HG02870 (cell line): ENCODE measurements around the gene SEPTIN12.
"Not testable (repeated sequence)": the region's sequence is repeated elsewhere in the genome, so short reads cannot be mapped to it uniquely, and the experiment has no call there.

ENCODE experiments used
- ATAC-seq: cut with Tn5 transposase; IDR thresholded peaks from one replicate; pipeline ENCODE4 v1.9.1; 2021; ENCODE audit warnings: mild to moderate bottlenecking, moderate library complexity; ENCODE audit not compliant: unreplicated experiment

The SEPTIN12 gene

DNA sequence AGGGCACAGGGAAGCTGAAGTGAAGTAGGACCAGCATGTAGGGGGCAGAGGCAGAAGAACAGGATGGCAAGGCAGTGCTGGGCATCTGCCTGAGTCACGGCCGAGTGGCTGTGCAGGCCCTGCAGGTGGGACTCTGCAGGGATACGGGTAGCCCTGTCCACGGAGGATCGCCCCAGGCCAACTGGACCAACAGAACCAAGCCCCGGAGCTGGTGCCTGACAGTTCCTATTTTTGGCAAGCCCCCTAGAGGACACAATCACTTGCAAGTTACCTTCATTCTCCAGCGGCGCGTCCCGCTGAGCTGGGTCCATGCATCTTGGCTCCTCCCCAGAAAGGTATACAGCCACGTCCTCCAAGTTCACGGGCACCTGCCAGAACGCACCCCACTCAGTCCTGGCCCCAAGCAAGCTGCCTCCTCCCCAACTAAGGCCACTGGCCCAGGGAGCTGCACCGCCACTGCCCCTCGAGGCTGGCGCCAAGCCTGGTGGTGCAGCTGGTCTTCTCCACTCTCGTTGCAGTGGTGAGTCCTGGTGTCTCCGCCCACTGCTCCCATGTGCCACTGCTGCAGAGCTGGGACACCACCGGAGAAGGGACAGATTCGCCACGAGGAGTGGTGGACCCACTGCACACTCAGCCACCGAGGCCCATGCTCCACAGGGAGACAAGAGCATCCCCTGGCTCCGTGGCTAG lies 27.8 kb downstream of the SEPTIN12 start:
- no peak for ATAC-seq

- ATAC-seq = no peak
Measured at GRCh38 chr16:4755687-4756086, 32.5 kb downstream of the SEPTIN12 start.

GRCh38 chr16:4754865-4755264 lies 33.3 kb downstream of the SEPTIN12 start:
- no peak for ATAC-seq

DNA sequence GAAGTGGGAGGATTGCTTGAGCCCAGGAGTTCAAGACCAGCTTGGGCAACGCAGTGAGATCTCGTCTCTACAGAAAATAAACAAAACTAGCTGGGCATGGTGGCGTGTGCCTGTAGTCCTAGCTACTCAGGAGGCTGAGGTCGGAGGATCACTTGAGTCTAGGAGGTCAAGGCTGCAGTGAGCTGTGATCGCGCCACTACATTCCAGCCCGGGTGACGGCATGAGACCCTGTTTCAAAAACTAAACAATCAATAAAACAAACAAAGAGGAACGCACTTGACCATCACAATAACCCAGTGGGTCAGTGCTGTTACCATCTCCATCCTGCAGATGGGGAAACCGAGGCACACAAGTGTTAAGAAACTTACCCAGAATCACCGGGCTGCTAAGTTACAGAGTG lies 34.9 kb downstream of the SEPTIN12 start:
- ATAC-seq = no peak

DNA sequence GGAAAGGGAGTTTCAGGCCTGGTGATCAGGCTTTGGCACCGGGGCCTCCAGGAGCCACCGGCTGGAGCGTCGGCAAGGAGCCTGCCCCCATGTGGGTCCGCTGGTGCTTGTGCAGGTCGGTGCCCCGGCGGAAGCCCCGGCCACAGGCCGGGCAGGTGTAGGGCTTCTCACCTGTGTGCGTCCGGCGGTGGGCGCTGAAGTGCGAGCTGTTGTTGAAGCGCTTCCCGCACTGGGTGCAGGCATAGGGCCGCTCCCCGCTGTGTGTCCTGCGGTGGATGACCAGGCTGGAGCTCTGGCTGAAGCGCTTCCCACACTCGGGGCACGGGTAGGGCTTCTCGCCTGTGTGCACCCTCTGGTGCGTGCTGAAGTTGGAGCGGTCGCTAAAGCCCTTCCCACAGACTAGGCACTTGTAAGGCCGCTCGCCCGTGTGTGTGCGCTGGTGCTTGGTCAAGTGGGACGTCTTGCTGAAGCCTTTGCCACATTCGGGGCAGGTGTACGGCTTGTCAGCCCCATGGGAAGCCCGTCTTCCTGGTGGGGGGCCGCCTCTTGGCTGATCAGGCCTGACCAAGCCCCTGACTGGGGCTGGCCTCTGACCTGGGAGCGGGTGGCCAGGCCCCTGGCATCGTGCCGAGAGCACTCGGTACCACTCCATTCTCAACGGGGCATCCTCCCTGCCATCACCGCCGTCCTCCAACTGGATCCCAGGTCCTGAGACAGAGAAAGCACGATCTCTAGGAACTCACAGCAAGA lies 35.6 kb downstream of the SEPTIN12 start:
- no peak for ATAC-seq

DNA sequence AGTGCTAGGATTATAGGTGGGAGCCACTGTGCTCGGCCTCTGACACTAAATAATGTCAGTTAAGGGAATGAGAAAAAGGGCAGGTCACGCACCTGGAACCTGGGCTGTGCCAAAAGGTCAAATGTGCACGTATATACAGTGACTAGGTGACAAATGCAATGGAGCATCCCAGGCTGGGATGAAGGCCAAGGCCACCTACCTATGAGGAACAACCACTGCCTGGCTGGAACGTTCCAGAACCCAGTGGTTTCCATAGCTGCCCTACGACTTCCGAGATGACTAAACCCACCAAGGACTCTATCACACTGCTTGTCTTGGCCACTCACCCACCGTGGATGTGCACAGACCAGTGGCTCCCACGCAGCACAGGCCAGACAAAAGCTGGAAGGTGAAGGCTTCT lies 37.2 kb downstream of the SEPTIN12 start:
- no peak for ATAC-seq

DNA sequence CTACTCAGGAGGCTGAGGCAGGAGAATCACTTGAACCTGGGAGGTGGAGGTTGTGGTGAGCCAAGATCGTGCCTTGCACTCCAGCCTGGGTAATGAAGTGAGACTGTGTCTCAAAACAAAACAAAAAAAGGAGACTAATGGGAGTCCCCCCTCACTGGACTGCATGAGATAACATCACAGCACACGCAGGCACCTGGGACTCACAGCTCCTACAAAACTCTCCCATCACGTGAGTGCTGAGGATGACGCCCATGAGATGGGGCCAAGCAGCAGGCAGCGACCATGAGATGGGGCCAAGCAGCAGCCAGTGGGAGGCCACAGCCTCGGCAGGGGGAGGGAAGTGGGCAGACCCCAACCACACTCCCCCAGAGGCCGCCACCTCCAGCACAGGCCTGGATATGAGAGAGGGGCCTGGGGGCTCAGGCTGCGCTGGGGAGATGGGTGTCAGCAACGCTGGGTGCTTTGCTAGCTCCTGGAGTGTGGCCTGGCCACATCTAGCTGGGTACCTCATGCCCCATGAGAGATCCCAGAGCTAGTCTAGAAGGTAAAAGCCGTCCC lies 38.4 kb downstream of the SEPTIN12 start:
- ATAC-seq = no peak

DNA sequence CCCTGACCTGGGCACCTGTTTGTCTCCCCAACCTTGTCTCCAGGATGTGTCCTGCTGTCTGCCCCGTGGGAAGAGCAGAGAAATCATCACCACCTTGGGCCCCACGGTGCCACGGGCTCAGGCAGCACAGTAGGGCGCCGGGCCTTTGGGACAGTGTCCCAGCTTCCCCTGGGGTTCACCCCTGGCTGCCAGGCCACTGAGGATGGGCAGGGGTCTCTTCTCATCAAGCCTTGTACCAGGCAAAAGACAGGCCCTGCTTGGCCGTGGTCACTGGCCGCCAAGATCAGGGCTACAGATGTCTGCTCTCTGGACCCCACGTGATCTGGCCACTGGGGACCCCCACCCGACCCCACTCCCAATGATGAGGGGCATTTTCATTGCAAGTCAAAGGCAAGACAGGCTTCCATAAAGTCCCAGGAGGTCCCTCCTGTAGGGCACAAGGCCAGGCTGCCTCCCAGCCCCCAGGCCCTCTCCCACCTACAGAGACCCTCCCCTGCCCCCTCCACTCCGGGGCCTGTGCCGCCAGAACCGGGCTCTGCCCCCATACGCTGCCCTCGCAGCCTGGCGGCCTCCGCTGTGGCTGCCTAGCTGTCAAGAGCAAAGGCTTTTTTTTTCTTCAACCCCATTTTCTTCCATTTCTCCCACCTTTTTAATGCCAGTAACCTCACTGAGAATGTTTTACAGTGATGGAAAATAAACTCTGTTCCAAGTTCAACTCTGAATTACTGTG lies 39.3 kb downstream of the SEPTIN12 start:
- ATAC-seq = no peak

GRCh38 chr16:4747906-4748681 lies 40.1 kb downstream of the SEPTIN12 start:
- ATAC-seq = no peak

GRCh38 chr16:4746991-4747574 lies 41.1 kb downstream of the SEPTIN12 start:
- no peak for ATAC-seq

DNA sequence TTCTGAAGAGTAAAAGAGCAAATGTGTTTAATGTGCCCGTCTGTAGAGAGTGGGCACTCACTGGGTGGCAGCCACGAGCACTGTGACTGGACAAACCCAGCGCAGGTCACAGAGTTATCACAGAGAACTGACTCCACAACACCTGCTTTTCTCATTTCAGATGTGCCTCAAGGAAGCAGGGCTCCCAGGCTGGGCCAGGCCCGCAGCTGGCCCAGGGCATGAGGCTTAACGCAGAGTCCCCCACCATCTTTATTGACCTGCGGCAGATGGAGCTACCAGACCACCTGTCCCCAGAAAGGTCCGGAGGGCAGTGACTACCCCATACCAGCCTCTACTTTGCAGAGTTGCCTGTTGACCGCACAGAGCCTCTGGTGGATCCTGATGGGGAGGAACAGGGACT lies 41.9 kb downstream of the SEPTIN12 start:
- ATAC-seq = no peak

GRCh38 chr16:4745274-4745569 lies 42.9 kb downstream of the SEPTIN12 start:
- ATAC-seq = no peak

GRCh38 chr16:4744555-4745273 lies 43.4 kb downstream of the SEPTIN12 start:
- no peak for ATAC-seq

DNA sequence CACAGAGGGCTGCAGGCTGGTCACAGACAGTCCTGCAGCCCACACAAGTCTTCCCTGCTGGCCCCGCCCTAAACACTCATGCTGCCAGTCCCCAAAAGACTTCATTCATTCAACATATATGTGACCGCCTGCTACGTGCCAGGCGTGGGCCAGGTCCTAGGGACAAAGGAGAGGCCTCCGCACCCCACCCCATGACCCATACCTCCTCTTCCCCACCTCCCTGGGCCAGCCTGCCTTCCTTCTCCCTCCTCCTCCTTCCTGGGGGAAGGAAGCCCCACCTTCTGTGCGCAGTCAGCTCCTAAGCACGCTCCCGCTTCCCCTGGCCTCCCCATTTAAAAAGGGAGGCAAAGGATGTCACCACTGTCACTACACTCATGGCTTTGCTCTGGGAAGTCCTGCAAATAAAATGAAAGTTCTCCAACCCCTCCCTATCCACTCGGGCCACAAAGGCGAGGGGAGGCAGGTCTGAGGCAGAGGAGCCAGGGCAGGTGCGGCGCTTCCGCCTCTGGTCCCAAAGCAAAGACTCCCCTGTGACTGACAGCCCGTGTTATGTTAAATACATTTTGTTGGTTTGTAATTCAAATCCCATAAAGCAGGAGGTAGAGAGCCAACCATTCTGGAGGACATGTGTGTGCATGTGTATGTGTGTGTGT lies 44.8 kb downstream of the SEPTIN12 start:
- no peak for ATAC-seq

DNA sequence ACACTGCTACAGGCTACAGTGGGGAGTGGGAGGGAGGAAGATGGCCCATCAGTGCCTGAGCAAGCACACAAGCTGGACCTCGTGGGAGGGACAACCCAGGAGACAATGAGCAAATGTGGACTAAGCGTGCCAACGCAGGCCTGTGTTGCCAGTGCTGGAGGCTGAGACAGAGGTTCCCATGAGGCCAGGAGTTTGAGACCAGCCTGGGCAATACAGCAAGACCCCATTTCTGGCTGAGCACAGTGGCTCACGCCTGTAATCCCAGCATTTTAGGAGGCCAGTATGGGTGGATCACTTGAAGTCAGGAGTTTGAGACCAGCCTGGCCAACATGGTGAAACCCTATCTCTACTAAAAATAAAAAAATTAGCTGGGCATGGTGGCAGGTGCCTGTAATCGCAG lies 49.8 kb downstream of the SEPTIN12 start:
- not testable (repeated sequence) for ATAC-seq

DNA sequence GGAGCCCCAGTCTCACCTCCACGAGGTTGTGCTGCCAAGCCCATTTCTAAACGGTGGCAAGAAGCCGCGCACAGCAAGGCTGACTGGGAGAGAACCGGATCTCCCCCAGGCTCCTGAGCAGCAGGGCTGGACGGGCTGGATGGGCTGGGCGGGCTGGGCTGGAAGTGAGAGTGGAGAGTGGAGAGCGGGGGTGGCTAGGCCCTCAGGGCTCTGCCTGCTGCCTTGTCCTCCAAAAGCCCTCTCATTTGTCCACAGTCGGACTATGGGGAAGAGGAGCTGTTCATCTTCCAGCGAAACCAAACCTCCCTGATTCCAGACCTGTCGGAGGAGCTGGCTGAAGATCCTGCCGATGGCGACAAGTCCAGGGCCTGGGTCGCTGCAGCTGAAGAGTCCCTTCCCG lies 50.6 kb downstream of the SEPTIN12 start:
- no peak for ATAC-seq

- no peak for ATAC-seq
Measured at GRCh38 chr16:4736546-4736945, 51.6 kb downstream of the SEPTIN12 start.

GRCh38 chr16:4734730-4735535 lies 53.2 kb downstream of the SEPTIN12 start:
- ATAC-seq = peak; percentile 47
